T47D (cell line): ENCODE measurements around the gene RIT1.

Experiments
- DNase-seq, 2 experiments: peaks; one replicate each; pipeline versions ENCODE4 v3.0.0 to v3.0.0-alpha.2; 2011 to 2012; ENCODE audit warnings: low read depth in 1 of 2, low spot score in 1 of 2
- JUND ChIP-seq: IDR thresholded peaks from 2 replicates; pipeline ENCODE4 v1.6.1; 2012; ENCODE audit warnings: low read depth
- in situ Hi-C: cut with HindIII; loops from 2 replicates; pipeline ENCODE4 v1.10.0; 2016; ENCODE audit warnings: low sequenced_read_pairs, low pct_unique_long_range_greater_than_20kb

RIT1 gene

GRCh38 chr1:155880251-155880650 is 30.9 kb downstream of the RIT1 start:
- TF ChIP-seq JUND: no peak
- in situ Hi-C loops: no loop called here

GRCh38 chr1:155877945-155878344 is 33.2 kb downstream of the RIT1 start:
- in situ Hi-C loops: no loop called here
- no peak for TF ChIP-seq JUND
- DNase-seq: no peak

More at GRCh38 chr1:155880251-155880650, 30.9 kb downstream of the RIT1 start:
- DNase-seq: no peak

- in situ Hi-C loops: no loop called here
- no peak for TF ChIP-seq JUND
- DNase-seq: no peak
Measured at GRCh38 chr1:155873860-155874259, 37.3 kb downstream of the RIT1 start.

GRCh38 chr1:155872527-155872926 is 38.6 kb downstream of the RIT1 start:
- in situ Hi-C loops: no loop called here
- TF ChIP-seq JUND: no peak
- DNase-seq: no peak

- peak in 1 of 2 experiments; percentile 49 for DNase-seq
- no peak for TF ChIP-seq JUND
- in situ Hi-C loops: no loop called here
Measured at GRCh38 chr1:155871390-155871789, 39.8 kb downstream of the RIT1 start.

GRCh38 chr1:155867766-155868165 is 43.4 kb downstream of the RIT1 start:
- in situ Hi-C loops: no loop called here
- DNase-seq: no peak
- TF ChIP-seq JUND: no peak

GRCh38 chr1:155864393-155864792 is 46.8 kb downstream of the RIT1 start:
- DNase-seq: no peak
- TF ChIP-seq JUND: no peak
- in situ Hi-C loops: no loop called here

- TF ChIP-seq JUND: no peak
- in situ Hi-C loops: no loop called here
- no peak for DNase-seq
Measured at GRCh38 chr1:155861896-155862295, 49.3 kb downstream of the RIT1 start.

GRCh38 chr1:155860970-155861510 is 50.1 kb downstream of the RIT1 start:
- no peak for DNase-seq
- no peak for TF ChIP-seq JUND
- in situ Hi-C loops: no loop called here

- DNase-seq: no peak
- no peak for TF ChIP-seq JUND
- in situ Hi-C loops: no loop called here
Measured at GRCh38 chr1:155859881-155860871, 51.0 kb downstream of the RIT1 start.

GRCh38 chr1:155859234-155859829 is 51.8 kb downstream of the RIT1 start, which contains the start of gene SYT11:
Gene SYT11 (plus strand): TSS chr1:155859567. CDS start chr1:155859762, 195 bp downstream.
- peak; percentile 95 to 99 for DNase-seq
- in situ Hi-C loops: no loop called here
- no peak for TF ChIP-seq JUND

GRCh38 chr1:155858800-155859233 is 52.3 kb downstream of the RIT1 start:
- no peak for DNase-seq
- in situ Hi-C loops: no loop called here
- TF ChIP-seq JUND: no peak
